ENCODE data around the gene PLIN3.
"Not testable (repeated sequence)": the region's sequence is repeated elsewhere in the genome, so short reads cannot be mapped to it uniquely, and the experiment has no call there.

The PLIN3 gene

GRCh38 chr19:4844348-4845179 lies 22.9 kb downstream of the PLIN3 start:
- no peak for DNase-seq

- no peak for DNase-seq
These were observed 23.9 kb downstream of the PLIN3 start for GRCh38 chr19:4843647-4843965.

GRCh38 chr19:4839192-4839591 lies 28.3 kb downstream of the PLIN3 start:
- no peak for DNase-seq

- no peak for DNase-seq
These were observed 34.7 kb downstream of the PLIN3 start for GRCh38 chr19:4832776-4833175.

DNA sequence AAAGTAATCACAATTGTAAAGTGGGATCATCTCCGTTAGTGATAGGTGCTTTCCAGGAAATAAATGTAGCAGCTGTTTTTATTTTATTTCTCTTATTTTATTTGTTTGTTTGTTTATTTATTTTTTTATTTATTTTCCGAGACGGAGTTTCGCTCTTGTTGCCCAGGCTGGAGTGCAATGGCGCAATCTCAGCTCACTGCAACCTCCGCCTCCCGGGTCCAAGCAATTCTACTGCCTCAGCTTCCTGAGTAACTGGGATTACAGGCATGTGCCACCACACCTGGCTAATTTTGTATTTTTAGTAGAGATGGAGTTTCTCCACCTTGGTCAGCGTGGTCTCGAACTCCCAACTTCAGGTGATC lies 35.5 kb downstream of the PLIN3 start:
- DNase-seq, result not testable (repeated sequence)

DNA sequence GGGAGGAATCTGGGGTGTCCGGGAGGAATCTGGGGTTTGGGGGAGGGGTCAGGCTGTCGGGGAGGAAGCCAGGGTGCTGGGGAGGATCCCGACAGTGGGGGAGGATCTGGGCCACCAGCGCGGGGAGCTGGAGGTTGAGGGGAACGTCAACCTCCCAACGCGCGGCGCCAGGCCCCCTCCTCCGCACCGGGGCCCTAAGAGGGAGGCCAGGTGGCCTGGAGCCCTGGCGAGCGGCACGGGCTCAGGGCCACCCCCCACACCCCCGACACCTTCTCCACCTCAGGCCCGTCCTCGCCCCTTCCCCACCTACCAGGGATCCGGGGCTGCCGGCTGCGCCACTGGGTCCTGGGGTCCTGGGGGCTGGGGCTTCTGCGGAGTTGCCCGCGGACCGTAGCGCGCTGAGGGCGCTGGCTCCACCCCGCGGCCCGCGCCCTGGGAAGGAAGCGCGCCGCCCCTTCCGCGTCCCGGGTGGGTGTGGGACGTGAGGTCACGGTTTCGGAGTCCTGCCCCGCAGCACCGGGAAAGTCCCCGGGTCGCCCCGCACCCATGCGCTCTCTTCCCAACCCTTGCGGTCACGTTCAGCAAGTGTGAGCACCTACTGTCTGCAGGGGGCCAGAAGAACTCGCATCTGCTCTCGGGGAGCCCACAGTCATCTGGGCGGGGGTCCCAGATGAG lies 36.0 kb downstream of the PLIN3 start, which contains the start of gene TICAM1:
Gene TICAM1 (minus strand): TSS at position 409 of the 675 bp plus-strand sequence. CDS start 13,335 bp downstream, outside the sequence.
- peak in 1 of 2 experiments; percentile 32 for DNase-seq

DNA sequence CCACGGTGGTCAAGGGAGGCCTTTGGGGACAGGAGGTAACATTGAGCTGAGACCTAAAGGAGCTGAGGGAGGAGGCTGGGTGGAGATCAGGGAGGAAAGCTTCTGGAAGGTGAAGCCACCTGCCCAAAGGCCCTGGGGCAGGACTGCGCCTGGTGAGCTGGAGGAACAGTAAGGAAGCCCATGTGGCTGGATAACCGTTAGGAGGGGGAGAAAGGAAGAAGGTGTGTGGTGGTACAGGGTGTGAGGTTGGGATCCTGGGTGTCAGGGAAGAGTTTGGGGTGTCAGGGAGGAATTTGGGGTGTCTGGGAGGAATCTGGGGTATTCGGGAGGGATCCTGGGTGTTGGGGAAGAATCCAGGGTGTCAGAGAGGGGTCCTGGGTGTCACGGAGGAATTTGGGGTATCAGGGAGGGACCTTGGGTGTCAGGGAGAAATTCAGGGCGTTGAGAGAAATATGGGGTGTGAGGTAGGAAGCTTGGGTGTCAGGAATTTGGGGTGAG lies 36.6 kb downstream of the PLIN3 start:
- DNase-seq, result no peak

- no peak for DNase-seq
These were observed 37.1 kb downstream of the PLIN3 start for GRCh38 chr19:4830332-4830731.

DNA sequence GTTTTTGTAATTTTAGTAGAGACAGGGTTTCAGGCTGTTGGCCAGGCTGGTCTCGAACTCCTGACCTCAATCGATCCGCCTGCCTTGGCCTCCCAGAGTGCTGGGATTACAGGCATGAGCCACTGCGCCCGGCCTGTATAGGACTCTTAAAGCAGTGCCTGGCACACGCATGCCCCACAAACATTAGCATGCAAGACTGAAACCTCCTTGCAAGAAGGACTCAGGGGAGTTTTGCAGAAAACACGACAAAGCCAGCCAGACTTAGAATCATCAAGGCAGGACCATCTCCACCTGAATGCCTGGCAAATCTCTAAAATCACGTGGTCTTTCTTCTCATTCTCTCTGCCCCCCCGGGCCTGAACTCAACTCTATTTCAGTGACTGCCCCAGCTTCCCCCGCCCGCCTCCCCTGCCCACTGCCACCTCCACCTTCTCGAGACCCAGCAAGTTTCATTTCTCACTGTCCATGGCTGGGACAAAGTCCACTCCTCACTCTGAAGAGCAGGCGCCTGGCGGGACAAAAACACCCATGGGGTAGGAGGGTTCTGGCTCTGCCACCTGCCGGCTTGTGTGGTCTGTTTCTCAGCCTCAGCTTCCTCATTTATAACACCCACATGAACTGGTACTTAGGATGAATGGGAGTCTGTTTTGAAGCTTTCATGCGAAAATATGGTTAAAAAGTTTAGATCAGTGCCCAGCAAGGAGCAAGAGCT lies 38.3 kb downstream of the PLIN3 start:
- no peak for DNase-seq

GRCh38 chr19:4823577-4823976 lies 43.9 kb downstream of the PLIN3 start:
- DNase-seq, result no peak

GRCh38 chr19:4822354-4822753 lies 45.1 kb downstream of the PLIN3 start:
- DNase-seq, result not testable (repeated sequence)

DNA sequence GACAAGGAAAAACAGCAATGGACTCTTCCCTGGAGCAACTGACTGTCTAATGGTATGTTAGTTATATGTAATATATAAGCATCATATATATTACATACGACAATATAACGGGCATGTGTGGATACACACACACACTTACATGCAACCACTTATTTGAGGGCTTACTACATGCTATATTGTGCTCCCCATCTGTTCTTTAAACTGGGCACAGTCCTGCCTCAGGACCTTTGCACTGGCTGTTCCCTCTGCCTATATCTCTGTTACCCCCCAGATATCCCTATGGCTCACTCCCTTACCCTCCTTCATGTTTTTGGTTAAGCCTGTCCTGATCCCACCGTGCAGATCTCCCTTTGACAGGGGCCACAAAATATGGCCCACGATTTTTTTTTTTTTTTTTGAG lies 46.2 kb downstream of the PLIN3 start:
- DNase-seq, result no peak

DNA sequence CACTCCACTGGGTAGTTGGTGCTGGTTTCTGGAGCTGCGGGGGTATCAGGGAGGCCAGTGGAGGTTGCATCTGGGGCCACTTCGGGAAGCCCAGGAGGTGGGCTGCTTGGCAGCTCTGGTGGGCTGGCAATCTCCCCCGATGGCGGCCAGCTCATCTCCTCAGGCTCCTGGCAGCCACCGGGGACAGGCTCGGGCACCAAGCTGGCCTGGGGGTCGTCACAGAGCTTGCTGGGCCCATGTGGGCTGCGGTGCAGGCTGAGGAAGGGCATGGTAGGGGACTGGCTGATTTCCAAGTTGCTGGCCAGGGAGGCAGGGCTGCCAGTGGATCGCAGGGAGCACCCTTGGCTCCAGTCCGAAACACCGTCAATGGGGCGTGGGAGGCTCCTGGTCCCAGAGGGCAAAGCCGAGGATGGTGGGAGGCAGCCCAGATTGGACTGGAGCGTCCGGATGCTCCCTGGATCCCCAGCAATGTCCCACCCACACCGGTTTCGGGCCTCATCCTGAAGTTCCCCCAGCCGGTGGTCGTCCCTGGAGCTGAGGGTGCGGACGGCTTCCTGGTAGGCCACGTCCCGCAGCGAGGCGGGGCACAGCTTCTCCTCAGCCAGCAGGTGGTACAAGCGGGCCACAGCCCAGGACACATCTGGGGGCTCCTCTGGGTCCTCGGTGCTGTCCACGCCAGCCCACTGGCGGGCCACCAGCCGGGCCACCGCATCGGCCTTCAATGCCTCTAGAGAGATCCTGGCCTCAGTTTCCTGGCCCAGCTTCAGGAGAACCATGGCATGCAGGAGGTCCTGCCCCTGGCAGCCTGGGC lies 49.8 kb downstream of the PLIN3 start:
- DNase-seq, result no peak

DNA sequence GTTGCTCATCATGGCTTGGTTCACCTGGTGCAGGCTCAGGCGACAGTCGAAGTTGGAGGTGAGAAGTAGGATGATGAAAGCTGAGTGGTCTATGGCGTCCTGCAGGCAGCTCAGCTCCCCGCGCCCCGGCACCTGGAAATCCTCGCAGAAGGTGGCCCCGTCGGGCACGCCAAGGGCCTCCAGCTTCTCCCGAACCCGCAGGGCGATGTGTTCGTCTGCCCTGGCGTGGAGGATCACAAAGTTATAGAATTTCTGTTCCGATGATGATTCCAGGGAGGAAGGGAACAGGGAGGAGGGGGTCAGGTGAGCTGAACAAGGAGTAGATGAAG lies 50.6 kb downstream of the PLIN3 start:
- no peak for DNase-seq

- peak in 1 of 2 experiments; percentile 5 for DNase-seq
These were observed 51.1 kb downstream of the PLIN3 start for GRCh38 chr19:4816202-4816949.

GRCh38 chr19:4815426-4816201 lies 51.9 kb downstream of the PLIN3 start:
- DNase-seq, result peak; percentile 96

GRCh38 chr19:4814625-4815425 lies 52.6 kb downstream of the PLIN3 start:
- no peak for DNase-seq

- peak; percentile 26 to 54 for DNase-seq
These were observed 55.9 kb downstream of the PLIN3 start for GRCh38 chr19:4811328-4812131.

DNA sequence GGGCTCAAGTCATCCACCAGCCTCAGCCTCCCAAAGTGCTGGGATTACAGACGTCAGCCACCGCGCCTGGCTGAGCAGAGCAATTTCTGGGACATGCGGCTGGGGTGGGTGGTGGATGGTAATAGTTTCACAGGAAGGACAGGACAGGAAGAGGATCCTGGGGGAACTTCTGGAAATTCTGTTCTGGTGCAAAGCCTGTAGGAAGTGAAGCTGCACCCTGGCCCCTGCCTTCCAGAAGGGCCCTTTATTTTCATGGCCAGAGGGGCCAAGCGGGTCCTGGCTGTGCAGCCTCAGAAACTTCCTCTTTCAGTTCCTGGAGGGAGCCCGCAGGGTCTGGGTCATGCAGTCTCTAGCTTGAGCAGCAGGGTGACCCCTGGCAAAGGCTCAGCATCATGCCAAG lies 60.3 kb downstream of the PLIN3 start:
- no peak for DNase-seq

- DNase-seq, result no peak
These were observed 61.1 kb downstream of the PLIN3 start for GRCh38 chr19:4806384-4806783.
